Esophagus squamous epithelium (tissue), 5 donors: ENCODE results near the gene RAI14. TPM values are rescaled to one million over a fixed set of nuclear protein-coding genes. Genes with fewer than 3 reads are reported as not detected.
"Not testable (repeated sequence)": the region's sequence is repeated elsewhere in the genome, so short reads cannot be mapped to it uniquely, and the experiment has no call there.

Experiments used
- DNase-seq: peaks from one replicate; lab custom pipeline; 2025; lab: John Stamatoyannopoulos, UW
- H3K27ac ChIP-seq, 4 donors: fragments of 200-600 bp; sonication (generic); one replicate each; pipeline ENCODE4 v1.5.1; 2016 to 2019; ENCODE audit warnings: mild to moderate bottlenecking in 1 of 4
- H3K27me3 ChIP-seq, 4 donors: fragments of 200-600 bp; sonication (generic); 1 replicate in 3 of 4; 2 replicates in 1 of 4; pipeline versions ENCODE4 v1.5.1 to v1.6.0; 2017 to 2021; ENCODE audit warnings: antibody characterized with exemption in 1 of 4
- H3K36me3 ChIP-seq, 3 donors: fragments of 200-600 bp; sonication (generic); one replicate each; pipeline ENCODE4 v1.5.1; 2016 to 2019
- H3K4me1 ChIP-seq, 3 donors: fragments of 200-600 bp; sonication (generic); one replicate each; pipeline ENCODE4 v1.5.1; 2017 to 2019
- H3K4me3 ChIP-seq, 4 donors: fragments of 200-600 bp; sonication (generic); 1 replicate in 3 of 4; 2 replicates in 1 of 4; pipeline ENCODE4 v1.5.1; 2016 to 2019; ENCODE audit warnings: mild to moderate bottlenecking in 2 of 4, moderate library complexity in 1 of 4
- H3K9me3 ChIP-seq, 3 donors: fragments of 200-600 bp; sonication (generic); one replicate each; pipeline ENCODE4 v1.5.1; 2016 to 2019
- CTCF ChIP-seq, 6 experiments: fragments of 450-650 bp in 4 of 6; fragments of 200-600 bp in 2 of 6; sonication (generic) in 2 of 6; IDR thresholded peaks; one replicate each; pipeline ENCODE4 v1.5.1; 2016 to 2019; ENCODE audit warnings: antibody characterized with exemption in 6 of 6, mild to moderate bottlenecking in 4 of 6, moderate library complexity in 4 of 6
- POLR2A ChIP-seq, 4 donors: fragments of 450-650 bp; IDR thresholded peaks; one replicate each; pipeline ENCODE4 v1.6.1; 2017; ENCODE audit warnings: antibody characterized with exemption in 4 of 4, mild to moderate bottlenecking in 4 of 4, moderate library complexity in 3 of 4
- WGBS, 2 donors: methylation state at CpG; one replicate each; pipeline ENCODE4 v1.1.5; 2018; 5-methylcytosine and 5-hydroxymethylcytosine counted together
- intact Hi-C: fragments of 100-400 bp; cut with DNase I; formaldehyde crosslinking; loops from one replicate; pipeline ENCODE4 v1.15.0; 2022
- total RNA-seq, 4 donors: library from RNA; depleted of rRNA; stranded (reverse); fragments of >200 nt; gene quantifications; one replicate each; pipeline ENCODE4 v1.1.0, GENCODE V29; 2016
- donor health status: DM: yes; HTN: yes; CAD: no.

RAI14 gene
- total RNA-seq, 4 donors from 2014 or later, result 5.2 to 18.7 (median 9.0) TPM

GRCh38 chr5:34774139-34774538 lies 118.0 kb downstream of the RAI14 start:
- DNase-seq, result no peak
- H3K4me3 ChIP-seq, result no peak overlapping the region
- 80 to 84% methylated on average over 2 of the region's 2 CpGs for WGBS, 2 donors
- H3K27me3 ChIP-seq, result no peaks in the 10 kb centered on the region
- peaks cover 0 to 5% (median 0%) of the 10 kb centered on the region in 3 donors for H3K9me3 ChIP-seq
- H3K27ac ChIP-seq, result no peak overlapping the region
- intact Hi-C loops, result no loop called here
- H3K36me3 ChIP-seq, result no peaks in the 10 kb centered on the region
- H3K4me1 ChIP-seq, result peaks cover 0 to 3% (median 0%) of the 10 kb centered on the region in 3 donors
- TF ChIP-seq POLR2A (IDR thresholded peaks at IDR 0.05) (no peak), CTCF (IDR thresholded peaks at IDR 0.05) (no peak)

GRCh38 chr5:34774678-34775077 lies 118.5 kb downstream of the RAI14 start:
- H3K4me3 ChIP-seq, intact Hi-C loops, H3K36me3 ChIP-seq, H3K27ac ChIP-seq, H3K27me3 ChIP-seq, H3K4me1 ChIP-seq, H3K9me3 ChIP-seq, DNase-seq: not testable (repeated sequence)
- 64 to 82% methylated on average over 1 of the region's 1 CpG for WGBS, 2 donors

- TF ChIP-seq CTCF (IDR thresholded peaks at IDR 0.05) (no peak), POLR2A (IDR thresholded peaks at IDR 0.05) (no peak)
Measured at GRCh38 chr5:34775886-34776285, 119.8 kb downstream of the RAI14 start.

GRCh38 chr5:34778091-34778850 lies 122.1 kb downstream of the RAI14 start:
- DNase-seq, result no peak
- Histone ChIP-seq H3K36me3 (no peaks in the 10 kb centered on the region), H3K4me3 (no peak overlapping the region)

More at GRCh38 chr5:34775886-34776285, 119.8 kb downstream of the RAI14 start:
- H3K4me3 ChIP-seq, result no peak overlapping the region
- intact Hi-C loops, result no loop called here
- 71 to 73% methylated on average over 1 of the region's 1 CpG for WGBS, 2 donors
- peaks cover 0 to 5% (median 0%) of the 10 kb centered on the region in 3 donors for H3K9me3 ChIP-seq
- DNase-seq, result no peak
- H3K4me1 ChIP-seq, result peaks cover 0 to 2% (median 0%) of the 10 kb centered on the region in 3 donors
- H3K27ac ChIP-seq, result no peak overlapping the region
- no peaks in the 10 kb centered on the region for H3K27me3 ChIP-seq
- no peaks in the 10 kb centered on the region for H3K36me3 ChIP-seq

GRCh38 chr5:34783892-34784291 lies 127.8 kb downstream of the RAI14 start:
- H3K27me3 ChIP-seq, H3K4me3 ChIP-seq, DNase-seq, H3K4me1 ChIP-seq, intact Hi-C loops, H3K36me3 ChIP-seq, H3K27ac ChIP-seq: not testable (repeated sequence)
- WGBS, 2 donors, result 77 to 90% methylated on average over 4 of the region's 4 CpGs
- peaks cover 0 to 14% (median 0%) of the 10 kb centered on the region in 3 donors for H3K9me3 ChIP-seq

More at GRCh38 chr5:34778091-34778850, 122.1 kb downstream of the RAI14 start:
- WGBS, 2 donors, result 88 to 90% methylated on average over 6 to 8 of the region's 8 CpGs
- no peak overlapping the region for H3K27ac ChIP-seq
- intact Hi-C loops, result no loop called here
- H3K9me3 ChIP-seq, result peaks cover 0 to 14% (median 5%) of the 10 kb centered on the region in 3 donors
- no peaks in the 10 kb centered on the region for H3K27me3 ChIP-seq
- no peak for TF ChIP-seq POLR2A (IDR thresholded peaks at IDR 0.05)
- TF ChIP-seq CTCF (IDR thresholded peaks at IDR 0.05), result no peak
- H3K4me1 ChIP-seq, result no peaks in the 10 kb centered on the region

DNA sequence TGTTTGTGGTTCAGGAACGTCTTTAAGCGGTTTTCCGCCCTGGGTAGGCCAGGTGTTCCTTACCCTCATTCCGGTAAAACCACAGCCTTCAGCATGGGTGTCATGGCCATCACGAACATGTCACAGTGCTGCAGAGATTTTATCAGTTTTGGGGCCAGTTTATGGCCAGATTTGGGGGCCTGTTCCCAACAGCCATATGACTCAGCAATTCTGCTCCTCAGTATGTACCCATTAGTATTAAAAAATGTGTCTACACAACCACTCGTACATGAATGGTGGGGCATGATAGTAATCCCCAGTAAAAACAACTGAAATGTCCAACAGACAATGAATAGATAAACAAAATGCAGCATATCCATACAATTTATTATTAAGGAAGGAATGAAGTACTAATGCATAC lies 130.9 kb downstream of the RAI14 start:
- no peaks in the 10 kb centered on the region for H3K36me3 ChIP-seq
- peaks cover 0 to 3% (median 0%) of the 10 kb centered on the region in 3 donors for H3K9me3 ChIP-seq
- peaks cover 0 to 15% (median 4%) of the 10 kb centered on the region in 3 donors for H3K4me1 ChIP-seq
- H3K4me3 ChIP-seq, result no peak overlapping the region
- DNase-seq, result no peak
- no peaks in the 10 kb centered on the region for H3K27me3 ChIP-seq
- no peak for TF ChIP-seq POLR2A (IDR thresholded peaks at IDR 0.05)
- no peak for TF ChIP-seq CTCF (IDR thresholded peaks at IDR 0.05)
- intact Hi-C loops, result no loop called here
- no peak overlapping the region for H3K27ac ChIP-seq
- WGBS, 2 donors, result 83 to 89% methylated on average over 6 of the region's 6 CpGs
